IMR-90 (cell line): ENCODE data around the gene CUTC.

Source experiments
- CTCF ChIP-seq: conservative IDR thresholded peaks from 2 replicates; pipeline ENCODE4 v1.5.1; 2012; ENCODE audit warnings: mild to moderate bottlenecking, low read depth, low read length, improper control_type of control experiment
- POLR2A ChIP-seq: IDR thresholded peaks from 2 replicates; pipeline ENCODE4 v1.6.1; 2012; ENCODE audit warnings: mild to moderate bottlenecking, low read depth, low read length
- RAD21 ChIP-seq: IDR thresholded peaks from 2 replicates; pipeline ENCODE4 v1.6.1; 2012; ENCODE audit warnings: low read length, improper control_type of control experiment
- SMC3 ChIP-seq: fragments of 150-350 bp; IDR thresholded peaks from 2 replicates; pipeline ENCODE4 v1.6.1; 2016; ENCODE audit warnings: low read depth, mild to moderate bottlenecking, antibody characterized with exemption, low read length, moderate library complexity
- USF2 ChIP-seq: fragments of 150-350 bp; IDR thresholded peaks from 2 replicates; pipeline ENCODE4 v1.6.1; 2017; ENCODE audit warnings: mild to moderate bottlenecking, antibody characterized with exemption, low read length, low read depth

- TF ChIP-seq CTCF (no peak), POLR2A (no peak), SMC3 (no peak), RAD21 (no peak), USF2 (no peak)
Observed at GRCh38 chr10:99700649-99701048, 31.4 kb upstream of the CUTC start.
